GM12874 (cell line): ENCODE data around the gene CFI.

Experiments used
- TF ChIP-seq, protein P1 (sequence below): IDR thresholded peaks from 2 replicates; pipeline ENCODE4 v1.5.1; 2011; ENCODE audit warnings: low read depth, mild to moderate bottlenecking, control low read depth, low read length, moderate library complexity; ENCODE audit not compliant: insufficient read depth

The CFI gene

GRCh38 chr4:109729718-109730618 lies 71.8 kb downstream of the CFI start, which contains the start of gene PLA2G12A:
PLA2G12A (minus strand) TSS chr4:109730070; CDS start chr4:109729809, 261 bp downstream.
- TF ChIP-seq, protein P1, sequence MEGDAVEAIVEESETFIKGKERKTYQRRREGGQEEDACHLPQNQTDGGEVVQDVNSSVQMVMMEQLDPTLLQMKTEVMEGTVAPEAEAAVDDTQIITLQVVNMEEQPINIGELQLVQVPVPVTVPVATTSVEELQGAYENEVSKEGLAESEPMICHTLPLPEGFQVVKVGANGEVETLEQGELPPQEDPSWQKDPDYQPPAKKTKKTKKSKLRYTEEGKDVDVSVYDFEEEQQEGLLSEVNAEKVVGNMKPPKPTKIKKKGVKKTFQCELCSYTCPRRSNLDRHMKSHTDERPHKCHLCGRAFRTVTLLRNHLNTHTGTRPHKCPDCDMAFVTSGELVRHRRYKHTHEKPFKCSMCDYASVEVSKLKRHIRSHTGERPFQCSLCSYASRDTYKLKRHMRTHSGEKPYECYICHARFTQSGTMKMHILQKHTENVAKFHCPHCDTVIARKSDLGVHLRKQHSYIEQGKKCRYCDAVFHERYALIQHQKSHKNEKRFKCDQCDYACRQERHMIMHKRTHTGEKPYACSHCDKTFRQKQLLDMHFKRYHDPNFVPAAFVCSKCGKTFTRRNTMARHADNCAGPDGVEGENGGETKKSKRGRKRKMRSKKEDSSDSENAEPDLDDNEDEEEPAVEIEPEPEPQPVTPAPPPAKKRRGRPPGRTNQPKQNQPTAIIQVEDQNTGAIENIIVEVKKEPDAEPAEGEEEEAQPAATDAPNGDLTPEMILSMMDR: no peak

- TF ChIP-seq, protein P1: no peak
Observed at GRCh38 chr4:109729117-109729717, 72.6 kb downstream of the CFI start.

DNA sequence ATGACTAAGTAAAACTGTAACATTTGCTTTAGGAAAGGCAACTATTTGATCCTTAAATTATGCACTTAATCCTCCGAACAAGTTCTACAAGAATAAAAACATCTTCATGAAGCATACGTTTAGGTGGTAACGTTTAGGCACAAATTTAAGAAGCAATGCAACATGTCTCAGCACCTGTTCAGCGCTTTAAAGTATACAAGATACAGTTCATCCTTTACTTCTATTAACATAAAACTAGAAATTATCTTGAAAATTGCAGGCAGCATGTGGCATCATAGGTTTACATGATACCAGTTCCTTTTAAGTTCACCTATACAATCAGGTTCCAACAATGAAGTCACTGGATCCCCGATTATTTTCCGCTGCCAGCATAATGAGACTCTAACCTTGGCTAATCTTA lies 73.4 kb downstream of the CFI start:
- TF ChIP-seq, protein P1: no peak

DNA sequence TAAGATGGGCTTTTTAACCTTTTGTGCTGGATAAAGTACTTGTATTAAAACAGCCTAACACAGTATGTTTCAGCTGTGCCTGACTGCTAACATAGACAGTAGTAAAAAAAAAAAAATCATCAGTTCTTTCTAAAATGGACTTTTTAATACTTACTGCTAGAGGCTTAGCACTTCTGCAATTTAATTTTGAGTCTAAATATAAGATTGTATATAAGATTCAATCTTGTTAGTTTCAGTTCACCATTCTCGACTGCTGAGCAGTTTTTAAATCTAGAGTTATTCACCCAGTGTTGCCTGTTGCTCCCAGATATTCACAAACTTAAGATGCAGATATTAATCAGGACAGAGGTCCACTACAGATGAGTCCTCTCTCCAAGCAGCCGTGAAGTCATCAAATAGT lies 78.7 kb downstream of the CFI start:
- TF ChIP-seq, protein P1: no peak

- TF ChIP-seq, protein P1: no peak
Observed at GRCh38 chr4:109722357-109722756, 79.4 kb downstream of the CFI start.

- TF ChIP-seq, protein P1: no peak
Observed at GRCh38 chr4:109721033-109721432, 80.8 kb downstream of the CFI start.

- TF ChIP-seq, protein P1: no peak
Observed at GRCh38 chr4:109719604-109720003, 82.2 kb downstream of the CFI start.
